Iris pigment epithelial cell (primary cell): ENCODE results near the gene CELA1.

Experiments used
- DNase-seq: peaks from one replicate; pipeline ENCODE4 v3.0.0-alpha.2; 2011; ENCODE audit warnings: low read depth

CELA1 gene

DNA sequence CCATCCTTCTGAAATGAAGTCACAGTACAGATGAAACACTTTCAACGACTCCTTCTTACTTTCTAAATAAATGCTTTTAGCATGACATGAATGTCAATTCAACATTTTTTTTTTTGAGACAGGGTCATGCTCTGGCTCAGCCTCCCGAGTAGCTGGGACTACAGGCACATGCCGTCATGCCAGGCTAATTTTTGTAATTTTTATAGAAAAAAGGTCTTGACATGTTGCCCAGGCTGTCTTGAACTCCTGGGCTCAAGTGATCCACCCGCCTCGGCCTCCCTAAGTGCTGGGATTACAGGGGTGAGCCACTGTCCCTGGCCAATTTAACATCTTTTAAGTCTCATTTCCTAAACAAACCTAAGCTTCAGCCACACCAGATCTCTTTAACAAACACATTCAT is 28.4 kb upstream of the CELA1 start:
- no peak for DNase-seq

DNA sequence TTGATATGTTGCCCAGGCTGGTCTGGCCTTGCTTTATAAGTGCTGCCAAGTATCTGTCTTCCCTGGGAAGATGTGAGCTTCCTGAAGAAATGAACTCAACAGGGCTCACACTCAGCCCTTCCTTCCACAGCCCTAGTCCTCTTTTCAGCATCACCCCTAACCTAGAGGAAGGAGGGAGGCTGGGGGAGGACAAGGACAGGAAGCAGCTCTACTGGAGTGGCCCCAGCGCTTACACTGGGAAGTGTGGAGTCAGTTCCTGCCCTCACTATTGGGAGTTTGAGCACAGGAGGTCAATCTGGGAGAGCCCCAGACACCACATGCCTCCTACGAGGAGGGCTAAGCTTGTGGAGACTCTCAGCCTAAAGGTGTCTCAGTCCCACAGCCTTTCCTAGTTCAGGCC is 27.9 kb upstream of the CELA1 start:
- no peak for DNase-seq

DNA sequence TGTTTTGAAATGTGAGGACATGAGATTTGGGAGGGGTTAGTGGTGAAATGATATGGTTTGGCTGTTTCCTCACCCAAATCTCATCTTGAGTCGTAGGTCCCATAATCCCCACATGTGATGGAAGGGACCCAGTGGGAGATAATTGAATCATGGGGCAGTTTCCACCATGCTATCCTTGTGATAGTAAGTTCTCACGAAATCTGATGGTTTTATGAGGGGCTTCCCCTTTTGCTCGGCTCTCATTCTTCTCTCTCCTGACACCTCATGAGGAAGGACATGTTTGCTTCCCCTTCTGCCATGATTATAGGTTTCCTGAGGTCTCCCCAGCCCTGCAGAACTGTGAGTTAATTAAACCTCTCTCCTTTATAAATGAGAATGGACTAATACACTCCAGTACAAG is 26.7 kb upstream of the CELA1 start:
- no peak for DNase-seq

DNA sequence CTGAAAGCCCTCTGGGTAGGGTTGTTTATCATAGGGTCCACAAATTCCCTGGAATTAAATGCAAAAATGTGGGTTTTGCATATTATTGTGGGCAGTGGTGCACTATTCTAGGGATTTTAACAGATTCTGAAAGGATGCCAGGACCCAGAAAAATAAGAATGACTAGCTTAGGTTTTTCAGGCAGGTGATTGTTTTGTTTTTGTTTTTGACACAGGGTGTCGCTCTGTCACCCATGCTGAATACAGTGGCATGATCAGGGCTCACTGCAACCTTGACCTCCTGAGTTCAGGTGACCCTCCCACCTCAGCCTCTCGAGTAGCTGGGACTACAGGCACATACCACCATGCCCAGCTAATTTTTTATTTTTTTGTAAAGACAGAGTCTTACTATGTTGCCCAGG is 25.5 kb upstream of the CELA1 start:
- DNase-seq = no peak

DNA sequence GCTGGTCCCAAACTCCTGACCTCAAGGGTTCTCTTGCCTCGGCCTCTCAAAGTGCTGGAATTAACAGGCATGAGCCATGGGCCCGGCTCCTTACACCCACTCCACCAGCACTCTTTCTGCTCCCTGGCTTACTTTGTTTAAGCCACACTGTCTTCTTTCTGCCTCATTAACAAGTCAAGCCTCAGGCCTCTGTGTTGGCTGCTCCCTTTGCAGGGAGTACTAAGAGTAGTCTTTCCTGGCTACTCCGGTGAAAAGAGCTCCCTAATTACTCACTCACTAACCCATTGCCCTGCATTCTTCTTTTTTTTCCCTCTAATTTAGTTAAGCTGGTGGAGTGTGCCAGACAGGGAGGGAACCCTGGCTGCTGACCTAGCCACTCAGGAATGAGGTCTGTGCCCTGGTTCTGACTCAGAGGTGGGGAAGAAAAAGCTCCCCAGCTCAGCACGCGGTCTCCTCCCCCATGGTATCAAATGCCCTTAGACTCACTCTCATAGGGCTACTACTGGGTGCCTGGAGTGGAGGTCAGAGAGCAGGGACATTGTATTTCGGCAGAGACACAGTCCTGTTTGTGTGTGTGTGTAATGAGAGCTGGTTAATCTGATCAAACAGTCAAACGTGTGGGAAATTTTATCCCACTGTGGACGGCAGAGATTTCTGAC is 24.9 kb upstream of the CELA1 start:
- peak; percentile 98 for DNase-seq

DNA sequence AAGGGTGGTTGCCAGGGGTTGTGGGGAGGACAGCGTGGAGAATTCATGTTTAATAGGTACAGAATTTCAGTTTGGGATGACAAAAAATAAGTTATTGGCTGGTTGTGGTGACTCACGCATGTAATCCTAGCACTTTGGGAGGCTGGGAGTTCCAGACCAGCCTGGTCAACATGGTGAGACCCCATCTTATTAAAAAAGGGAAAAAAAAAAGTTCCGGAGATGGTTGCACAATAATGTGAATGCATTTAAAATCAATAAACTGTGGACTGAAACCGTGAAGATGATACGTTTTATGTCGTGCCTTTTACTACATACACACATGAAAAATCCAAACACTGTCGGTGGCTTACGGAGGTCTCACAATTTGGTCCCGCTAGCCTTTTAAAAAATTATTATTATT is 24.2 kb upstream of the CELA1 start:
- DNase-seq = no peak

DNA sequence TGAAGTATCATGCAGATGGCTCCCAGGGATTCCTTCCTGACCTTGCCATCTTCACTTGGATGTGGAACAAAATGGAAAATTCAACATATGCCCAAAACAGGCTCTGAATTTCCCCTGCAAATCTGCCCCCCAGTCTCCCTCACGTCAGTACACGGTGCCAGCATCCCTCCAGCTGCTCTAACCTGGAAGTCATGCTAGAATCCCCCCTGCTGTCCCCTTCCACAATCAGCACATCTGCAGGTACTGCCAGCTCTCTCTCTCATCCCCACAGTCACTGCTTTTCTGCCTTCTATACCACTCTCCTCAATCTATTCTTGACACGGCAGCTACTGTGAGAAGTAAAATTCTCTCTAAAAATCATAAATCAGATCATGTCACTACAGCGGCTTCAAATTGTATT is 23.1 kb upstream of the CELA1 start:
- DNase-seq = no peak

DNA sequence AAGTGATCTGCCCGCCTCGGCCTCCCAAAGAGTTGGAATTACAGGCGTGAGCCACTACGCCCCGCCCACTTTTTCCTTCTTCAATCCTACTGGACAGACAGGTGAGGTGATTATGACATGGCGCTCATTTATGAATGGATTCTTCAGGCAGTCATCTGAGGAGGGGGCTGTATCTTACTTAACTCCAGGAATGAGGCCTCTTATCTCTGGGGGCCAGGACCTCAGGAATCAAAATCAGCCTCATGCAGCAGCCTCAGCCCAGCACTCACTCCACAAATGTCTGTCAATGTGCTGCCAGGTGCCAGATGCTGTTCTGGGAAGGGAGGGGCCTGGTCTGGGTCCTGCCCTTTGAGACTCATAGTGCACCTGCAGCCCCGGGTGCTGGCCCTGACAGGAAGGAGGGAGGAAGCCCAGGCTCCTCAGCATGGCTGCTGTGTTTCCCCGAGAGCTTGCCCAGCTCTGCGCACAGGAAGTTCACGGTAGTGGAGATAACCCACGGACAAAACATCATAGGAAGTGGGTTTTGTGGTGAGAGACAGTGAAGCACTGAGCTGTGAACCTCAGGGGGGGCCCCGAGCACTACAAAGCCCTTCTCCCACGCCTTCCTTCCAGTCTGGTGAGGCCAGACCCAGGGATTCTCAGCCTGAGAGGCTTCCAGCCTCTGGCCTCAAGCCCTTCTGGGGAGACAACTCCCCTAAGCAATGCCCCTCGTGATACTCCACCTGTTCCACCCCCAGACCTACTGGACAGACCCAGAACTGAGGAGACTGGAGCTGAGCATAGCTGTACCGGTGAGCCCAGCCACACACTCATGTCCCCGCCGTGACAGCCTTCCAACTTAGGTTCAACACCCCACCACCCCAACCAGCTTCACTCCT is 22.4 kb upstream of the CELA1 start:
- DNase-seq = peak; percentile 87

DNA sequence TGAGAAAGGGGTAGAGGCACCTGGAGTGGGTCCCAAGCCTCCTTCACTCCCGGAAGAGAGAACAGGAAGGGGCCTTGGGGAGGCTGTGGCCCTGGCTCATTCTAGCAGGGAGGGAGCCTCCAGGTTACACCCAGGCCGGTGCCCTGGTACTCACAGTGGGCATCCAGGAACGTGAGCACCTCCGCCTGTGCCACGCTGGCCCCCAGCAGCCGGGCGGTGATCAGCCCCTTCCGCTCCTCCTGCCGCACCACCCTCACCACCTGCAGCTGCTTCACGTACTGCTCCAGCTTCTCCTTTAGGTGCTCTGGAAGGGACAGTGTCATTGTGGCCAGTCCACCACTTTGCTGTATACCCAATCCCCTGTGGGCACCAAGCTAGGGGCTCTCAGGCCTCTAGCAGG is 18.8 kb upstream of the CELA1 start:
- DNase-seq = no peak

DNA sequence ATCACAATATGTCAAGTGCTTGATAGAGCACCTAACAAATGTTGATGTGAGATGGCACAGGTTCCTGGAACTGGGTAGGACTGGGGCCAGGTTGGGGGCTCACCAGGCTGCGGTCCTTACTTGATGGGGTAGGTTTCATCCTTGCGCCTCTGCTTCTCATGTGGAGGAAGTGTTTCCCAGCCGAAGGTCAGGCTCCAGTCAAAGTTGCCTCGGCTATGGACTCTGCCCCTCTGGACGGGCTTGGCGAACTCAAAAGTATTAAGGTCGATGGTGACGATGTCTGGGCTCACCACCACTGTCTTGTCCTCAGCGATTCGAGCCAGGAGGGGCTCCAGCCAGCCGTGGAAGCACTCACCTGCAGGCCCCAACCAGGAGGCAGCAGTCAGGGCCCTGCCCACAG is 17.5 kb upstream of the CELA1 start:
- DNase-seq = no peak

DNA sequence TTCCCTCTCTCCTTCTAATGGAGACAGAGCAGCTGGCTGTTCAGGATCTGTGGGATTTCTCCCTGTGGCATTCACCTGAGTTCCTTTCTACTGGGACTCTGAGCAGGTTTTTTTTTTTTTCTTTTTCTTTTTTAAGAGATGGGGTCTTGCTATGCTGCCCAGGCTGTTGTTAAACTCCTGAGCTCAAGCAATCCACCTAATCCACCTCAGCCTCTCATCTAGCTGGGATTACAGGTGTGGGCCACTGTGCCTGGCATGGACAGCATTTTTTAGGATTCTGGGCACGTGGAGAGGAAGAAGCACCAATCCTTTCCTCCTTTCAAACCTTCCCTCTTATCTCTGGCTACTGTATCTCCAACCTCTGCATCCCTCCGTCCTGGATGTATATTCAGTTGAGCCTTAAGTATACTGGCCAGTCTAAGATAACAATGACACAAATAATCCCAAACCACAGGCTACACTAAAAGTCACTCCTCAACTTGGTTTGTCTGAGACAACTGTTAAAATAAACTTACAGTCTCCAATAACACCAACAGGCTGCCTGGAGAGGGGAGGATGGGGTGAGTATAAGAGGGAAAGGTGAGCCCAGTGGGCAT is 16.4 kb upstream of the CELA1 start:
- no peak for DNase-seq

DNA sequence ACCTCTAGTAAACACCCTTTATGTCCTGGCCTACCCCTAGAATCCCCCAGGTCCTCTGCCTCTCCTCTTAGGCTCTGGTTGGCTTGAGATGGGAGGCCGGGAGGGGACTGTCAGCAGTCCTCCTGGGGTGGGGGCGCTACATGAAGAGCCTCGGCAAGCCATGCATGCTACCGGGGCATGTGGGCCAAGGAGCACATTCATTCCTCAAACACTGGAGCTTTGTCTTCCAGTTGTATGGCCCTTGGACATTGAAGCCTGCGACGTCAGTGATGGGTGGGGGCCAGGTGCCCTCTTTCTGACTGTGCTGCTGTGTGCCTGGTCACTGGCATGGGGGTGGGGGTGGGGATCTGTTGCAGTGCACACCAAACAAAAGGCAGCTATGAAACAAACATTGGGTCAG is 15.8 kb upstream of the CELA1 start:
- no peak for DNase-seq

DNA sequence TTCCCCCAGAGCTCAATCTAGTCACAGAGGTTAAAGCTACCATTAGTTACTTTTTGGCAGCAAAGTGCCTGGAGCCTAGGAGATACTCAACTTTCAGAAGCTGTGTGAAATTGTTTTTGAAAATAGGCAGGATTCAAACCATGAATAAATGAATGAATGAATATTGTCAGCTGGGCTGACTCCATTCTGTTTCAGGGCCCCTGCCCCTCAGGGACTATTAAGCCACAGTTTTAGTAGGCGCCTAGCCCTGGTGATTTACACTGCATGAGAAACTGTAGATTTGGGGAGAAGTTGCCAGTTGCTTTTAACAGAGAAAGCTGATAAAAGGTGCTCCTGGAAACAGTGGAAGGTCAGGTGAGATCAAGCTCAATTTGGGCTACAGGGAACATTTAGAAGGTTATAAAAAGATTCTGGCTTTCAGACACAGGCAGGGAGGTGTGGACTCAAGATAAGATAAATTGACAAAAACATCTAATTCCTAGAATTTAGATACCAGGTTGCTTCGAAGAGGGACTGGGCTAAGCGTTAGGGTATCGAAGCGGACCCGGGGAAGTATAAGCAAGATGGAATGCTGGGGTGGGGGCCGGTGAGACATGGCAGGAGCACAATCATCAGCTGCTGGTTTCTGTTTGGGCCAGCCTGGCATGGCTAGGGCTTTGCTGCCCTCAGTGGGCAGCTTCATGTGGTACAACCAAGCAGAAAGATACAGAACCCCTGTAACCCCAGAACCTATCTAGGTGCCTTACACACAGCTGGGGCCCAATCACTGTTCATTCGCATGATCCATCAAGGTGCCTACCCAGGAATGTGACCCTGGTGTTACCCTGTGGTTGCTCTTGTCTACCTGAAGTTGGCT is 14.9 kb upstream of the CELA1 start:
- no peak for DNase-seq

DNA sequence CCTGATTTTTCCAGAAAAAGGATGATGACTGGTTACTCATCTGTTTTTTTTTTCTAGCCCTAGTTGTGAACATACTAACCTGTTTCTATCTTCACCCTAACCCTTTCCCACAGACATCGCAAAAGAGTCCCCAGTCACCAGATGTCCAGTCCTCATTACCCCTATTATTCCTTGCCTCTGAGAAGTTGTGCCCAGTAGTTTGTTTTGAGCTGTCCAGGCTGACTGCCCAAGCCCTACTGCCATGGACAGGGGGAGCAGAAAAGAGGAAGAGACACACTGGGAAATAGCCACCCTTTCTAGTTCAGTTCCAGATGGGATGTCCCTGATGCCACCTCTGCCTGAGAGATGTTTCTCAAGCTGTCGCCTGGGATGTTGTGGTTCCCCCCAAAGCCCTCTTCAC is 13.8 kb upstream of the CELA1 start:
- no peak for DNase-seq

DNA sequence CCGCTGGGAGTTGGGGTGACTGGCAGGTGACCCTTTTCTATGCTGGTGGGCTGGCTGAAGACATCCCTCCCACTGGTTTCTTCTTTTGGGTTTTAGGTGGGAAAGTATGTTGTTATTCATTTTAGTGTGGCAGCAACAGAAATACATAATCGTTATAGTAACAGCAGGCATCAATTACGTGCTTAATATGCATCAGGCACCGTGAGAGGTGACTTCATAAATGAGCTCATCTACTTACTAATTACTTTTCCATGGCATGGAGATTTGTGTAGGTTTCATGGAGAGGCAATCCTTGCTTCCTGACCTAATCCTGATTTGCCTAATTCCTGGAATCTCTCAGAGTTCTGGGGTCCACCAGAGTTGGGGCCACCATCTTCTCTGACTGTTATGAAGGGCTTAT is 13.4 kb upstream of the CELA1 start:
- no peak for DNase-seq

DNA sequence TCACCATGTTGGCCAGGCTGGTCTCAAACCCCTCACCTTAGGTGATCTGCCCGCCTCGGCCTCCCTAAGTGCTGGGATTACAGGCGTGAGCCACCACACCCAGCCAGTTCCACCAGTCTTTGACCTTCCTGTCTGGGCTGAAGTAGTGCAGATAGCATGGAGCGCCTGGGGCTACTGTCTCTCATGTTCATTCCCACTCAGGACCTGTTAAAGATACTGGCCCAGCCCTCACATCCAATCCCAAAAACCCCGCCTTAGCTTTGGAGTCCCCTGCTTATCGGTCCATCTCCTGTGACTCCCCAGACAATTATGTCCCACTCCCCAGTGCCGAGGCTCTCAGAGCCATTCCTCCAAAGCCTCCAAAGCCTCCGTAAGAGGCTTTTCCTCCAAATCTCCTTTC is 12.0 kb upstream of the CELA1 start:
- DNase-seq = no peak

DNA sequence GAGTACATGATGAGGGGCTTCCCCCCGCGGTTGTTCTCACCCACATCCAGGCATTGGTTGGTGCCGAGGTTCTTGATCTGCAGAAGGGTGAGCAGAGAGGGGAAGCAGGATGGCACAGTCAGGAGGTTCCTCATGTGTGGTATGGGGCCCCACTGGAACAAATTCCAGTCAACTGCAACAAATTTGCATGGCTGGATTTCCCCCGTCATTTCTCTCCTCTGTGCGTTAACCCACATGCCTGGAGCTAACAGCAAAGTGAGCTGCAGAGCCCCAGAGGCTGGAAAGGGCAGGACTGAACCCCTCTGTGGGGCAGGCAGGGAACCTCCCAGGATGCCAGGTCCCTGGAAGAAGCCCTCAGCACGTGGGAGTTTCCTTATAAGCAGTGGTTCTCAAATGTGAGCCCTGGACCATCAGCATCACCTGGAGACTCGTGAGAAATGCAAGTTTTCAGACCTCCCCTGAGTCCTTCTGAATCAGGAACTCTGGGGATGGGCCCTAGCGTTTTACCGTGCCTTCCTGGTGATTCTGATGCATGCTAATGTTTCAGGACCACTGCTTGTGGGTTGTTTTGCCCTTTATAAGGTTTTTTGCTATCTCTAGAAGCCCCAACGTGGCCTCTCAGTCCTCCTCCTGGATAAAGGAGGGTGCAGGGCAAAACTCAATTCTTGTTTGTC is 11.0 kb upstream of the CELA1 start:
- no peak for DNase-seq

DNA sequence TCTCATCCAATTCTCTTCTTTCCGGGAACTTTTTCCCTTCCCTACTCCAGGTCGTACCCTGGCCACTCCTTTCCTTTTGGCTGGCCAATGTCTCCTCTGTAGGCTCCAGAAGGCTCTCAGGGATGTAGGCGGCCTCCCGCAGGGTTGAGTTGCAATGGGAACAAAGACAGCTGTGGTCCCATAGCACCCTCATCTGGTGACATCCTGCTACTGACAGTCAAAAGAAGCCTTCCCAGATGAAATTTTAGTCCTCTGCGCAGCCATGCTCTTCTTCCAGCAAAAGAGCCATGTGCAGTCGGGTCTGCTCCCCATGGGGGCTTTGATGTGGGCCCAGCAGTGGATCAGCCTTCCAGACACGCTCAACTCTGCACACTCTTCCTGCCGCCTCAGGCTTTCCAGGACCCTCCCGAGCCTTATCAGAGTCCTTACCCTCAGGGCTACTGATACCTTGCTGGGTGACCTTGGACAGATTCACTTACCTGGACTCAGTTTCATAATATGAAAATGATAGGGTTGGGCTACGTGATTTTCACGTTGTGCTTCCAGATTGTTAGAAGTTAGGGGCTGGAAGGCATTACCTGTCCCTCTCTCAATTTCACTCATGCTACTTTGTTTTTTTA is 5.5 kb upstream of the CELA1 start:
- peak; percentile 72 for DNase-seq

DNA sequence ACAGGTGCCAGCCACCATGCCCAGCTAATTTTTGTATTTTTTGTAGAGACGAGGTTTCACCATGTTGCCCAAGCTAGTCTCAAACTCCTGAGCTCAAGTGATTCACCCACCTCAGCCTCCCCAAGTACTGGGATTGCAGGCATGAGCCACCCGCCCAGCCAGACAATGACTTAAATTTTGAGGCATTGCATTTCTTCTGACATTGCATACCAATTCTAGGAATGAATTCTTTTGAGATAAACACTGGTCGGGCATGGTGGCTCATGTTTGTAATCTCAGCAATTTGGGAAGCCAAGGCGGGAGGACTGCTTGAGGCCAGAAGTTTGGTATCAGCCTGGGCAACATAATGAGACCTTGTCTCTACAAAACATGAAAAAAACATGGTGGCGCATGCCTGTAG is 2.5 kb upstream of the CELA1 start:
- DNase-seq = peak; percentile 65

DNA sequence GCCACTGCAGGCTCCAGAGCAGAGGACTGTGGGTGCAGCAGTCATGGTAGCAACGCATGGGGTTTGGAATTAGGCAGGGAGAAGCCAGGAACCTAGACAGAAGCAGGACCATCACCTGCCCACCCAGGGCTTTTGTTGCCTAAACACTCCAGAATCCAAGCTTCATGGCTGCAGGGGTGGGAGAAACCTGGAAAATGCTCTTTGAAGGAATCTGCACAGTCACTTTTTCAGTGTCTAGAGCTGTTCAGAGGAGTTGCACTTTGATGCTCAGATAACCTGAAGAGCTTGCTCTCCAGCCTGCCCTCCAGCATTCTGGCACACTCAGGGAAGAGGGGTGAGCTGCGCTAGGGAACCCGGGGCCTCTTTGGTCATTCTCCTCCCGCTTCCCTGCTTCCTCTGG is 1.6 kb upstream of the CELA1 start:
- DNase-seq = no peak

DNA sequence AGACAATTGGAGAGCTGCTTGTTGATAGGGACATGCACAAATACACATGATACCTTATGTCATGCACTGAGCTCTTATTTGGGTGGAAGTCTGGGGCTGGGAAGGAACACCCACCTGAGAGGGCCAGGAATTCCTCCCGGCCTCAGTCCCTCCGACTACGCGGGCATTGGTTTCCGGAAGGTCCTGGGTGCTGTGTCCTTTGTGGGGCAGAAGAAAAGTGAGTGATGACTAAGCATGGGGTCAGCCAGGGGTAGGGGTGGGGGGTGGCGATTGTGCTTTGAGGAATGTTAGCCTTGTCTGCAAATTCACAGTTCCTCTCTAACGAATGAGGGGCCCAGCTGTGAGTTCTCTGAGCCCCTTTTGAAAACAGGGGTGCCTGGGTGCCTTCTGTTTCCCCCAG is 798 bp downstream of the CELA1 start:
- DNase-seq = peak; percentile 38
